COR-L47 (cell line): ENCODE results near the gene CXorf49B.

Experiments used
- DNase-seq: peaks from one replicate; lab custom pipeline; 2025; lab: John Stamatoyannopoulos, UW

CXorf49B gene

DNA sequence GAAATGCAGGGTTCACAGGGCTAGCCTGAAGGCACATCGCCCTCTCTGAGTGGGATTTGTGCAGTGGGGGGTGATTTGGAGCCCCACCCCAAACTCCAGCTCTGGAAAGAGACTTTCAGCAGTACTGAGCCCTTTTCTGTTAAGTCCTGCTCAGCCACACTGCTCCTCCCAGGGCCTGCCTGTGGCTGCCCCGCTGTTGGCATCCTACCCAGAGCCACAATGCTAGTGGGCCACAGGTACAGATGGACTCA, 52.7 kb downstream of the CXorf49B start:
- no peak for DNase-seq
